ENCODE measurements around the gene ZSCAN5C.
"Not testable (repeated sequence)": the region's sequence is repeated elsewhere in the genome, so short reads cannot be mapped to it uniquely, and the experiment has no call there.

DNA sequence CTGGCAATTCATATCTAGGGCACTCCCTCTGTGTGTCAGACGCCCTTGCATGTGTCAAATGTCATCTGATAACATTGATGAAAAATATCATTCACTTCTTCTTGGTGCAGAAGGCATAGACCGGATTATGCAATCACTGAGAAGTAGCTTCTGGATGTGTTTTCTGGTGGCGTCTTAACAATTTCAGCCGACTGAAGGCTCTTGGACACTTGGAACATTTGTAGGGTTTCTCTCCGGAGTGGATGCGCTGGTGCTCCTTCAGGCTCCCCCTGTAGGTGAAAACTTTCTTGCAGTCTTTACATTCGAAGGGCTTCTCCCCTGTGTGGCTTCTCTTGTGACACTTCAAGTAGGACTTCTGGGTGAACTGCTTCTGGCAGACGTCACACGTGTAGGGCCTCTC, 19.4 kb downstream of the ZSCAN5C start:
- TF ChIP-seq EZH2 (IDR thresholded peaks at IDR 0.05; ENCODE audit: borderline replicate concordance, insufficient read depth, low read length, poor library complexity, severe bottlenecking); SMC3 (conservative IDR thresholded peaks at IDR 0.05; ENCODE audit: poor library complexity); EP300 (conservative IDR thresholded peaks at IDR 0.05; ENCODE audit: poor library complexity, severe bottlenecking); RAD21 (conservative IDR thresholded peaks at IDR 0.05); POLR2AphosphoS5 (IDR thresholded peaks at IDR 0.05); TAF1 (IDR thresholded peaks at IDR 0.05; ENCODE audit: low read depth): not testable (repeated sequence)
- TF ChIP-seq, protein P1, sequence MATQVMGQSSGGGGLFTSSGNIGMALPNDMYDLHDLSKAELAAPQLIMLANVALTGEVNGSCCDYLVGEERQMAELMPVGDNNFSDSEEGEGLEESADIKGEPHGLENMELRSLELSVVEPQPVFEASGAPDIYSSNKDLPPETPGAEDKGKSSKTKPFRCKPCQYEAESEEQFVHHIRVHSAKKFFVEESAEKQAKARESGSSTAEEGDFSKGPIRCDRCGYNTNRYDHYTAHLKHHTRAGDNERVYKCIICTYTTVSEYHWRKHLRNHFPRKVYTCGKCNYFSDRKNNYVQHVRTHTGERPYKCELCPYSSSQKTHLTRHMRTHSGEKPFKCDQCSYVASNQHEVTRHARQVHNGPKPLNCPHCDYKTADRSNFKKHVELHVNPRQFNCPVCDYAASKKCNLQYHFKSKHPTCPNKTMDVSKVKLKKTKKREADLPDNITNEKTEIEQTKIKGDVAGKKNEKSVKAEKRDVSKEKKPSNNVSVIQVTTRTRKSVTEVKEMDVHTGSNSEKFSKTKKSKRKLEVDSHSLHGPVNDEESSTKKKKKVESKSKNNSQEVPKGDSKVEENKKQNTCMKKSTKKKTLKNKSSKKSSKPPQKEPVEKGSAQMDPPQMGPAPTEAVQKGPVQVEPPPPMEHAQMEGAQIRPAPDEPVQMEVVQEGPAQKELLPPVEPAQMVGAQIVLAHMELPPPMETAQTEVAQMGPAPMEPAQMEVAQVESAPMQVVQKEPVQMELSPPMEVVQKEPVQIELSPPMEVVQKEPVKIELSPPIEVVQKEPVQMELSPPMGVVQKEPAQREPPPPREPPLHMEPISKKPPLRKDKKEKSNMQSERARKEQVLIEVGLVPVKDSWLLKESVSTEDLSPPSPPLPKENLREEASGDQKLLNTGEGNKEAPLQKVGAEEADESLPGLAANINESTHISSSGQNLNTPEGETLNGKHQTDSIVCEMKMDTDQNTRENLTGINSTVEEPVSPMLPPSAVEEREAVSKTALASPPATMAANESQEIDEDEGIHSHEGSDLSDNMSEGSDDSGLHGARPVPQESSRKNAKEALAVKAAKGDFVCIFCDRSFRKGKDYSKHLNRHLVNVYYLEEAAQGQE (IDR thresholded peaks at IDR 0.05; ENCODE audit: borderline replicate concordance) = not testable (repeated sequence)
